GM19397 (cell line): ENCODE results near the gene IGF1R.

Experiments
- ATAC-seq: cut with Tn5 transposase; IDR thresholded peaks from one replicate; pipeline ENCODE4 v1.9.1; 2021; ENCODE audit warnings: mild to moderate bottlenecking, moderate library complexity; ENCODE audit not compliant: unreplicated experiment

The IGF1R gene

DNA sequence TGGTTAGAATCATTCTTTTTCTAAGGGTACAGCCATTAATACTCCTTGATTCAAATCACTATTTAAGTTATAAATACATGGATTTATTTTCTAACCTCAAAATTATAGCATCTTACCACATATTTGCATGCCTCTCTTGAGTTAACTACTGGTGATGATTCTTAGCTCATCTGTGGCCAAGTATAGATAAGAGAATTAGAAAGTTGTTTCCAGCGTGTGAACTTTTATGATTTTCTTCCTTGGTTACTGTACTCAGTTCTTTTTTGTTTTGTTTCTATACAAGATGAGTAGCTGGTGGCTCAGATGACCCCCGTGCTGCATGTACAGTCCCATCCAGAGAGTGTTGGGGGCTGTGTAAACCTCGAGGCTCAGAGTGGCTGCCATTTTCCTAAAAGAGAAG lies 124.6 kb downstream of the IGF1R start:
- ATAC-seq, result no peak

DNA sequence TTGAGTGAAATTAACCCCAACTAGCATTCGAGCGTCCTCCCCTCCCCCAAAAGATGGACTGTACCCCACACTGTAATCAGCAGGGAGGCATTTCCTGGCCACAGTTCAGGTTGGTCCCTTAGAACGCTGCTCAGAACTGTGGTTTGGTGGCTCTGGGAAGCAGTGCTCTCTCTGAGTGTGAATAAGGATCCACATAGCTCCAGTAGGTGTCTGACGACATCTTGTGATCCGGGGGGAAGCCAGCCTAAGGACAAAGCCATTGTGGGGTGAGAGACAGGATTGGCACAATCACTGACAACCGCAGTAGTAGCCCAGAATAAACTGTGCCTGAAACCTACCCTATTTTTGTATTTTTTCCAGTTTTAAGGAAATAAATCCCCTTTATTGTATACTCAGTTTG lies 125.3 kb downstream of the IGF1R start:
- ATAC-seq, result no peak

DNA sequence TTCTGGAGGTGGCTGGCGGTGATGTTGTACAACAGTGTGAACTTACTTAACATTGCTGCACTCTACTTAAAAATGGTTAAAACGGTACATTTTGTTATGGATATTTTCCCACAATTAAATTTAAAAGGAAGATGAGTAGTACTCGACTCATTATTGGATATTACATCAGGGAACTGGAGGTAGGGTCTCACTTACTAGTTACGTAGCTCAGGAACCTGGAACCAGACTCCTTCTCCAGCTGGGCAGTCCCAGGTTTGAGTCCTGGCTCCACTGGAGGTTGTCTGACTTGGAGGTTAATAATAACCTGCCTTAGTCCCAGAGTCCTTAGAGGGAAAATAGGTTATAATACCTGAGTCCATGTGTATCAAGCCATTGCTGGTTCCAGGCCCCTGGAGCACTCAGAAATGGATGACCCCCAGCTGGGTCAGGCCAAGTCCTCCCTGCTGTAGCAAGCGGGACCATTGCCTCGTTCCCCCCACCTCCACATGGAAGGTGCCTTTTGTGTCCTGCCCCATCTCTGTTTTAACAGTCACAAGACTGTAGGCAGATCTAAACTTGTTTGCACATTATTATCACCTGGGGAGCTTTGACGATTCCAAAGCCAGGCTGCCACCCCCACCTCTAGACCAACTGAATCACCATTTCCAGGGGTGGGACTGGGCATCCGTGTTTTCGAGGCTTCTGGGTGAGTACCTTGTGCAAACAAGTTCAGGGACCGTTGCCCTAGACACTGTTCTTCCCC lies 126.6 kb downstream of the IGF1R start:
- ATAC-seq, result no peak

DNA sequence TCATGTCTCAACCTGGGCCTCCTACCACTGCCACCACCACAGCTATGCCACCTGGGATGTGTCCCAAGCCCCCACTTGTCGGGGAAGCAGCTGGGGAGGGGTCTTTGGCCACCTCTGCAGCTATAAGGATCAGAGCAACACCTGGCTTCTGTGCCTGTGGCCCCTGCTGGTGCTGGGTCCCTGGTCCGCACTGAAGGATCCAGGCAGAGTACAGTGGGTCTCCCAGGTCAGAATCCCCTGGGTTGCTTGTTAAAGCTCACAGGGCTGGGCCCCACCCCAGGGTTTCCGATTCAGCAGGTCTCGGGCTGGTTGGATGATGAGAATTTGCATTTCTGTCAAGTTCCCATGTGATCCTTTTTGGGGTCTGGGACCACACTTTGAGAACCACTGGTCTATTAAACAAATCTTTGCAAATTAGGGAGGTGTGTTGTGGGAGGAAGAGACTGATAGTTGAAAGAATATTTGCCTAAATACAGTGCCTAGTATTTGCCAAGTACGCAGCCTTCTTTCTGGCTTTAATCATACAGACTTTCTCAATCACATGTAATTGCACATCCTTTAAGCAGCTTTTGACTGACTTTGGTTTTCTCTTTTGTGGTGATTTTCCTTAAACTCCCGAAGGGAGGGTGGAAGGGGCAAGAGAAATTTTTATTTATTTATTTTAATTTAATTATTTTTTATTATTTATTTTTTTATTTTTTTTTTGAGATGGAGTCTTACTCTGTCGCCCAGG lies 127.3 kb downstream of the IGF1R start:
- no peak for ATAC-seq

DNA sequence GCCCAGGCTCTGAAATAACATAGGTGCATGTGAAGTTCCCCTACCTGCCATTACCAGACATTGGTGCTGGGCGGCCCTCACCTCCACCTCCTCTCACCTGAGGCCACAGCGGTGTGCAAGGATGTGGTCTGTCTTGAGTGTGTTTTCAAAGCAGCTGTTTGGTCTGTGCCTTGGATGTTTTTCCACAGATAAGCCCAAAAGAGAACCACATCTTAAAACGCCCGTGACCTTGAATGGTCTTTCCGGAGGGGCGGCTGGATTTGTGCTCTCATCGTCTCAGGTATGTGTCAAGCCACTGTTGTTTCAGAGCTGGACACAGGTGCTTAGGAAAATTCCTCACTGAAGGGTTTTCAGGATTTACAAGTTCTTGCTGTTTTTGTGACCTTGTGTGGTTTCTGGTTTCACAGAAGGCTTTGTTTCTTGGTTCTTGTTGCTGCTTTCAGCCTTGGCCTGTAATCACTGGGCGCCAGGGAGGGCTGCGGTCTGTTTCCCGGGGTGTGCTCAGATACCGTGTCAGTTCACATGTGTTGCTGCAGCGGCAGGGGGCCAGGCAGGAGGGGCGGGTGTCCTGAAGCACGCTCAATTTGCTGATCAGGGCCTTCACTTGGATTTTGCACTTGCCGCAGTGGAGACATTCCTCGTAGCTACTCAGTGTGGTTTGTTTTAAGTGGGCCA lies 128.4 kb downstream of the IGF1R start:
- ATAC-seq, result no peak

DNA sequence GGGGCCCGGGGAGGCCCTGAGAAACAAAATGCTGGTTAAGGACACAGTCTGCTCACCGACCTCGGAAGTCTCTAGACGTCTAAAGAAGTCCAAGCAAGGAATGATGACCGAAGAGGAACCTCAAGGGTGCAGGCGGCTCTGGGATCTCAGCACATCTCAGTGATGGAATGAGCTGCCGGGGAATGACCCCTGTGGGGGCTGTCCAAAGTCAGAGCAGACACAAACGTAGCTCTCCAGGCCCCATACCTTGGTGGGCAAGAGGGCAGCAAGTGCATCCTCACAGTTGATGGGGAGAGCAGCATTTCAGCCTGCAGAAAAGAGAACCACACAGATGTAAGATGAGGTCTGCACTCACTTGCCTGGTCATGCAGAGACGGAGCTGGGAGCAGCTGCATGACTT lies 129.1 kb downstream of the IGF1R start:
- ATAC-seq, result no peak

DNA sequence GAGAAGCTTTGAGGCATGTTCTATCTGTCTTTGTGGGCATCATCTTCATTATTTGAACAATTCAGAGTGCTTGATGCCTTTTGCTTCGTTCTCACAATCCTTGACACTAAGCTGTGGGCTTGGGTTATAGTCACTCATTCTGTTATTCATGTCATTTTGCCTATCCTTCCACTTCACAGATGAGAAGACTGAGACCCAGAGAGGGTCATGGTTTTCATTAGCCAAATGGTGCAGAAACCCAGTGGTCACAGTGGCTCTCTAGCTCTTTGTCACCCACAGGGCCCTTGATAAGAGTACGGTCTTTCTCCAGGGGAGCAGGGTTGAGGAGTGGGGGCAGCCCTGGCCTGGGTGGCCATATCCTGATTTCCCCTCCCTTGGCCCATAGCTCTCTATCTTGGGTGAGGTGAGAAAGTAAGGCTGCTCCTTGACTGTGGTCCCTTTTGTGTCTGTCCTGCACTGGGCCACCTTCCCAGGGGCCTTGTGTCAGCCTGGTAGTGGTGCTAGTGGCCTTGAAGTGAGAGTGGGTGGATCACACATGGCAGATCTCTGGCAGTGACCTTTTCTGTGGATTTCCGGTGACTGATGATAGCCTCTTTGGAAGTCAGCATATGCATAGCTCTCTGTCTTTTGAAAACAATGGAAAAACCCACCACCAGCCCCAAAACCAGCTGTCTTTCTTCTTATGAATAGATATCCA lies 130.1 kb downstream of the IGF1R start:
- no peak for ATAC-seq

DNA sequence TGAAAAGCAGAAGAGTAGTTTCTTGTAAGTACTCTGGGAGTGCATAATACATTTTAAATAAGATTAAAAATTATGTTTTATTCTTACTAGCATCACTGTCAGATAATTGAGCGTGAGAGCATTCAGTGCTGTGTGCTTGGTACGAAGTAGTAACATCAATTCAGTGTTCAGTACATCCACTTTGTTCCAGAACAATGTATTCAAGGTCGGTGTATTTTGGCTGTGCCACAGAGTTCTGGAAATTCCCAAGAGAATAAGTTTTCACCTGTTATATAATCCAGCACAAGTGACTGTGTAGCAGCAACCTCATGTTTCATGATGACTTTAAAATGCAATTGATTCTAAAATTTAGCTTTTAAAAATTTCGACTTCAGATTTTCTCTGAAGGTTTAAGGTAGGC lies 130.6 kb downstream of the IGF1R start:
- ATAC-seq, result no peak

DNA sequence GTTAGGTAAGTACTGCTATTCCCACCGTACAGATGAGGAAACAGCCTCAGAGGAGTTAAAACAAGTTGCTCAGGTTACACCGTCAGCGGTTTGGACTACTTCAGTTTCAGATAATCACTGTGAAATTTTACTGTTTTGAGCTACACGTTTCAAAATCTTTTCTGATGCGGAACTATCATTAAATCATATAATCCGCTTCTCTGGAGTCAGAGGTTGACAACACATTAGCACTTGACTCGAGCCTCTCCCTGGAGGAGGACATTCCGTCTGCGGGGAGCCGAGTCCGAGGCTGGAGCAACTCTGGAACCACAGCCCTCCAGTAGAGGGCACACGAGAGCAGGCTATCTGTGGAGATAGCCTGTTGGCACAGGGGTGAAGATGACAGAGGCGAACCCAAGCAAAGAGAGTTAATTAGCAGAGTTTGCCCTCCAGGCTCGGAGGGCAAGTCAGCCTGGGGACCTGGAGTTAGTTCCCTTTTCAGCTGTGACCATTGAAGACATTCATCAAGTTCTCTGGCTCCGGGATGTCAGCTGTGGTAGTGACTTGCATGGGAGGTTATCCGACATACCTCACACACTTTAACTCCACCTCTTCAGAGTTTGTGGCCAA lies 131.2 kb downstream of the IGF1R start:
- peak; percentile 83 for ATAC-seq

DNA sequence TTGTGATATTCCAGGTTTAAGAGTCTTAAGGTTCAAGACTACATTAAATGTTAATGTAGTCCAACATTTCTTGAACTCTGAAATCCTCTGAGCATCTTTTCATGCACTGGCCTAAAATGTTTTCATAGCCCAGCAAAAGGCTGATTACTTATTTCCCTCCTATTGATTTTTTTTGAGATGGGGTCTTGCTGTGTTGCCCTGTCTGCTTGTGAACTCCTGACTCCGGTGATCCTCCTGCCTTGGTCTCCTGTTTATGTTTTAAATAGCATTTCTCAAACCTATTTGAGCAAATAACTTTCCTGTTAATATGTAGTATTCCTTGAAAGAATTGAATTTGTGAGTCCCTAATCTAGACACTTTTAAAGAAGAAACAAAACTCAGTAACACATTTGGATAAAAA lies 133.5 kb downstream of the IGF1R start:
- no peak for ATAC-seq

DNA sequence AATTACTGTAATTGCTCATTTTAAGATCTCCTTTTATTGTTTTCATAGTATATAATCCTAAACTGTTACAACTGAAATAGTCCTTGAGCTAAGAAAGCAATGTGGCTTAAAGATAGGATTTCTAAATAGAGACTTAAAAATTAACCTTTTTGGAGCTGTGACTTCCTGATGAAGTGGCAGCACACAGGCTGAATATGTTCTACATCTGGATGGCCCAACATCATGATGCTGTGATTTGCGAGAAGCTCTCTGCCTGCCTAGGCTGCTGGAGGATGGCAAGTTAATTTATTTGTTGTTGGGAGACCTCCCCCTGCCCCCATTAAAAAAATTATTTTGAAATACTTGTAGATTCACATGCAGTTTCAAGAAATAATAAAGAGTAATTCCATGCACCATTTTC lies 134.5 kb downstream of the IGF1R start:
- ATAC-seq, result no peak

DNA sequence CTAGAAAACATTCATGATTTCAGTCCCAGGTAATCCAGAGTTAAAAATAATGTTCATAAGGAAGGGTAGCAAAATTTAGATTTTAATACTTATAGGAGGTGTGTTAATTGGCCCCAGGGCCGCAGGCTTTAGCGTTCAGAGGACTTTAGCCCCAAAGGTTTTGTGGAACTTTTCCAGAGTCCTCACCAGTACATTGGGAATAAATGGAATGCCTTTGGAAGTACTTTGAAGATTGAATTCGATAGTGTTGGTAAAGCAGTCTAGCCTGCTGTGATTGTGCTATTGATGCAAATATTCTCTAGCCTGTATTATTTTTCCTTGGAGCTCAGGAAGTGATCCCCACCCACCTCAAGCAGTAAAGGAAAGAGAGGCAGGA lies 137.1 kb downstream of the IGF1R start:
- ATAC-seq, result no peak

DNA sequence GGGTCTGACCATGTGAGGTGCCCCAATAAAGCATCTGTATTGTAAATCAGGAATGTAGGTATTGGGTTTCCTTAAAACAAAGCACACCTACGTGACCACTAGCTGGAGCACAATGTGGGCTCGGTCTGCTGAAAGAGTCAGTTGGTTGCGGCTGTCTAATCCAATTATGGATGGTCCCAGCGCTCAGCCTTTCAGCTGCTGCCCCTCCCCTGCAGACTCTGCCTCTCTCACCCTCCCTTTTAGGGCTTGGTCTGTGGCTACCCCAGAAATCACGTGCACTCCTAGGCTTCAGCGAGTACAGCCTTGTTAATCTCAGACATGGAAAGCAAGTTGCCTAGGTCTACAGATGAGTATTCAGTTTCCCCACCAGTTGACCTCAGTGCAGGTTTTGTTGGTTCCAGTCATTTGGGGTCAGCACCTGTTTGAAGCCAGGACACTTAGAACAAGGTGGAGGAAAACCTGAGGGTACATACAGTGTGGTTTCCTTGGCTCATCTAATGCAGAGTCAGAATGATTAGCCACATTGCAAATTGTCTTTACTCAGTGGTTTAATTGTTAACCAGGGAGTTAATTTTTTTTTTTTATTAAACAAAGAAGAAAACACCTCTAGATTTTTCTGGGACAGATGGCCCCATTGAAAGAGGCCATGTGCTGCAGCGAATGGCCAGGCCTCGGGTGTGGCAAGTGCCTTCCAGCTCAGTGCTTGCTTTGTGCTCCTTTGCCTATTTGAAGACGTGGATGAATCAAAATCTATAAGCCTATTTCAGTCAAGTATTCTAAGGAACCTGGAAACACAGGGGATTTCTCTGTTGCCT lies 137.7 kb downstream of the IGF1R start:
- ATAC-seq, result peak; percentile 80

DNA sequence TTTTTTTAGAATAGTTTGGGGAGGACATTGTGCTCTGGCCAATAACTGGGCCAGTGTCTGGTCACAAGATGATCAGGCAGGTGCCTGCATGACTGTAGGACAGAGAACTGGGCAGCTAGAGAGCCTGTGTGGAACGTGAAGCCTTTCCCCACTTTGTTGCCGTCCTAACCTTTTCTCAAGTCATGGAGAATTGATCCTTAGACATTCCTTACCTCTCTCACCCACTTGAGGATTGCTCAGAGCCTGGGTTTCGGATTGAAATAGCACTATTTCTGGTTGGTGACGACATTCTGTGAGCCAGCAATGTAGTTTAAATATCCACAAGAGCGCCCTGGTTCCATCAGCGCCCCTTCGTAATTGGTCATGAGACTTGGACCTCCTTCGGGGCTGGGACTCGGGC lies 138.4 kb downstream of the IGF1R start:
- no peak for ATAC-seq

DNA sequence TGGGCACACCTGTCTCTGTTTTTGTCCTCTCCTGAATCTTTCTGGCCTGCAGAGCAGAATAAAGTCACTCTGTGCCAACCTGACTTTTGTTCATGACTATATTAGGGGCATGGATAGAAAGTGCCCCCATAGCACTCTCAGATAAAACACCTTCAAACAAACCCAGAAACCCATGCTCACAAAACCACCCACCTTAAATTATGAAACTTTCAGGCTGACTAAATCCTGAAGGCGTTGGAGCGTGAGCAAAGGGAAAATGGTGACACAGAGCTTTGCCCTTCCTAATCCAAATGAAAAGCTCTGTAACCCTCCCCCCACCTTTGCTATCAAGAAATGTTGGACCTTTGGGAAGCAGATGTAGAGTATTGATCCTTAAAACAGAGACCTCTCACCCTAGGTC lies 138.9 kb downstream of the IGF1R start:
- ATAC-seq, result no peak

DNA sequence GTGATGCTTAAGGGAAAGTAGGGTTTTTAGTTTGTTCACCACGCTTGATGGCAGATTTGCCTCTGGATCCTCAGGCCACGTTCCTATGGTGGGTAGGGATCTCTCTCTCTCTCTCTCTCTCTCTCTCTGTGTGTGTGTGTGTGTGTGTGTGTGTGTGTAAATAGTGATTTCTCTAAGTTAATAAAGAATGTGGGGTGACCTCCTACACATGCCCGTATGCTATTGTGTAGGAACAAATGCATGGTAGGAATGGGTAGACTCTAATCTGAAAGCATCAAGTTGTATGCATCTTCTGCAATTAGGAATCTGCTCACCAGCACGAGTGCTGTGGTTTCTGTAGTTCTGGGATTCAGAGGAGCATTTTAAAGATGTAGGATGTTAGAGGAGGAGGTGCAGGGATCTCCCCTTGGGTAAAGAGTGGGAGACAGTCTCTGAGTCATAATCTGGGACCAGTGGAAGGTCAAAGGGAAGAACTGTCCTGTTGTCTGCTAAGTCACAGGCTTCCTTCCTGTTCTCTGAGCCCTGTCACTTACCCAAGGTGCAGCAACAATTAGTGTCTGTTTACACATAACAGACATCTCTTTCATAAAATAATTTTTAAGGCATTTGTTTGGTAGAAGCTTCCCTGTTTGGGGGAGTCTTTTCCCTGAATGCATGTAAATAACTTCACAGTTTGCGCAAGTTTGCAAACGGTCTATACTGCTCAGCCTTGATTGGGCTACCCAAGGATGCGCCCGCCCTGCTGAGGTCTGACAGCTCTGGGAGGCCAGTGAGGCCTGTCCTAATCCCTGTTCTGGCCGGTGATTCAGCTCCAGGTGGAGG lies 139.8 kb downstream of the IGF1R start:
- ATAC-seq, result no peak

DNA sequence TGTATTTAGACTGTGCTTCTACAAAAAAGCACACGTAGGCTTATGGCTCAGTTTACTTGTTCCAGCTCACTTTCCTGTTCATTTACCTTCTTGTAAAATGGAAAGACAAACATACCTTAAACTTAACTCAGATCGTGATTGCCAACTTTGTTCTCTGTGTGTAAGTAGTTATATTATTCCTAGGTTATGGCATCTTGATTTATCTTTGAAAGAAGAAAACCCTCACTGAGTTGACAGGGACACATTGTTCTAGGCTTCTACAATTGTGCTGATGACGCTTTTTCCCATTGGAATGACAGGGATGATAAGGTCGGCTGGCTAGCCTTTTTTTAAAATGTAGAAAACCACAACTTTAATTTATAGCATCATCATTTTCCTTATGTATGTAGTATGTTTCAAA lies 140.7 kb downstream of the IGF1R start:
- no peak for ATAC-seq

DNA sequence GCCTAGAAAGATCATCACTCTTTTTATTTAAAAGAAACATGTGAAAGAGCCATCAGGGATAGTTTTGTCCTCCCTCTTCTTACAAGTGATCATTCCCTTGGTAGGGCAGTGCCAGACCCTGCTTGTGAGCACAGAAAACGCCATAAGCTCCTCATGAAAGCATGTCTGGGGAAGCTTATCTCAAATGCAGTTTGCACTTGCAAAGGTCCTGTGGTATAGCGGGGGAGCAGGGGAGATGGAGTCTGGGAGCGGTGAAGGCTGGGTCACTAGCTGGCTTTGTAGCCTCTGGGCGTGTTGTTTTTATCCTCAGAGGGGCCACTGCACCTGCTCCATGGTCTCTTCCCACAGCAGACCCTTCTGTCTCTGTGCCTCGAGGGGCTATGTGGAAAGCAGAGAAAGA lies 141.9 kb downstream of the IGF1R start:
- ATAC-seq, result no peak

DNA sequence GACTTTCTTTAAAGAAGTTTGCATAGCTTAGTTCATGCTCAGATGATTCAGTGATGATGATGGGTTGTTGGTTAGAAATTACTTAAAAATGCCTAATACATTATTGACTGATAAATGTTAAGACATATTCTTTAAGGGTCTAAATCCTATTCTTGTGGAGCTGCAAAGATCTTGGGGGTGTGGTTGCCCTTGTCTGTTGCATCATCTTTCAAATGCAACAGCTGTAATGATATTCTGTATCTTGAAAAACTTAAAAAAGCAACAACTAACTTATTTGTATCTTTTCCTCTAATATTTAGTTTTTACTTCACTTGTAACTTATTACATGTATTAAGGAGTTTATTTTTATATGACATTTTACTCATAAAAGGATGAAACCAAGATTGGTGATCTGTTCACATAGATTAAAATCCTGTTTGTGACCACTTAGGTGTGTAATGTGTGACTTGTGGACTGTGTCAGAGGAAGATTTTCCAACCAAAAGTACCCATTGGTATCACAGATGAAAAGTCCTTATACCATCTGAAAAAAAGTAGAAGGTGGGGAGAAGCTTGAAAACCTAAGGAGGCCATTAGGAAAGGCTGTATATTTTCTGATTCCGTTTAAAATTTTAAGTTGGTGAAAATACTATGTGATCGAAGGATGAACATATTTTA lies 142.8 kb downstream of the IGF1R start:
- ATAC-seq, result no peak
